WI38 (cell line): ENCODE data around the gene GNRHR.
A peak's percentile ranks its signal among the peaks of the same experiment; 100 is the strongest.

Experiments
- H3K4me3 ChIP-seq: 2 replicates; pipeline ENCODE4 v1.5.1; 2011; ENCODE audit warnings: low read depth, mild to moderate bottlenecking, control low read depth, low read length
- TF ChIP-seq, protein P1 (sequence below): IDR thresholded peaks from 2 replicates; pipeline ENCODE4 v1.5.1; 2012; ENCODE audit warnings: low read depth, mild to moderate bottlenecking, control low read depth, low read length

GNRHR gene

DNA sequence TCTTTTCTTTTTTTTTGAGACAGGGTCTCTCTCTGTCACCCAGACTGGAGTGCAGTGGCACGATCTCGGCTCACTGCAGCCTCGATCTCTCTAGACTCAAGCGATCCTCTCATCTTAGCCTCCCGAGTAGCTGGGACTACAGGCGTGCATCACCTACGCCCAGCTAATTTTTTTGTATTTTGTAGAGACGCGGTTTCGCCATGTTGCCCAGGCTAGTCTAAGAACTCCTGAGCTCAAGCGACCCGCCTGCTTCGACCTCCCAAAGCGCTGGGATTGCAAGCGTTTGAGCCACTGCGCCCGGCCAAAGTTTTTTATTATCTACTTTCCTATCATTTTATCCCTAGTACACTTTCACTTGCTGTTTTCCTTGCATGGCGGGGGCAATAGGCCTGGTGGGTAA lies 54.6 kb downstream of the GNRHR start:
- TF ChIP-seq, protein P1, sequence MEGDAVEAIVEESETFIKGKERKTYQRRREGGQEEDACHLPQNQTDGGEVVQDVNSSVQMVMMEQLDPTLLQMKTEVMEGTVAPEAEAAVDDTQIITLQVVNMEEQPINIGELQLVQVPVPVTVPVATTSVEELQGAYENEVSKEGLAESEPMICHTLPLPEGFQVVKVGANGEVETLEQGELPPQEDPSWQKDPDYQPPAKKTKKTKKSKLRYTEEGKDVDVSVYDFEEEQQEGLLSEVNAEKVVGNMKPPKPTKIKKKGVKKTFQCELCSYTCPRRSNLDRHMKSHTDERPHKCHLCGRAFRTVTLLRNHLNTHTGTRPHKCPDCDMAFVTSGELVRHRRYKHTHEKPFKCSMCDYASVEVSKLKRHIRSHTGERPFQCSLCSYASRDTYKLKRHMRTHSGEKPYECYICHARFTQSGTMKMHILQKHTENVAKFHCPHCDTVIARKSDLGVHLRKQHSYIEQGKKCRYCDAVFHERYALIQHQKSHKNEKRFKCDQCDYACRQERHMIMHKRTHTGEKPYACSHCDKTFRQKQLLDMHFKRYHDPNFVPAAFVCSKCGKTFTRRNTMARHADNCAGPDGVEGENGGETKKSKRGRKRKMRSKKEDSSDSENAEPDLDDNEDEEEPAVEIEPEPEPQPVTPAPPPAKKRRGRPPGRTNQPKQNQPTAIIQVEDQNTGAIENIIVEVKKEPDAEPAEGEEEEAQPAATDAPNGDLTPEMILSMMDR = no peak
- peak overlapping the region; percentile 94 for H3K4me3 ChIP-seq

DNA sequence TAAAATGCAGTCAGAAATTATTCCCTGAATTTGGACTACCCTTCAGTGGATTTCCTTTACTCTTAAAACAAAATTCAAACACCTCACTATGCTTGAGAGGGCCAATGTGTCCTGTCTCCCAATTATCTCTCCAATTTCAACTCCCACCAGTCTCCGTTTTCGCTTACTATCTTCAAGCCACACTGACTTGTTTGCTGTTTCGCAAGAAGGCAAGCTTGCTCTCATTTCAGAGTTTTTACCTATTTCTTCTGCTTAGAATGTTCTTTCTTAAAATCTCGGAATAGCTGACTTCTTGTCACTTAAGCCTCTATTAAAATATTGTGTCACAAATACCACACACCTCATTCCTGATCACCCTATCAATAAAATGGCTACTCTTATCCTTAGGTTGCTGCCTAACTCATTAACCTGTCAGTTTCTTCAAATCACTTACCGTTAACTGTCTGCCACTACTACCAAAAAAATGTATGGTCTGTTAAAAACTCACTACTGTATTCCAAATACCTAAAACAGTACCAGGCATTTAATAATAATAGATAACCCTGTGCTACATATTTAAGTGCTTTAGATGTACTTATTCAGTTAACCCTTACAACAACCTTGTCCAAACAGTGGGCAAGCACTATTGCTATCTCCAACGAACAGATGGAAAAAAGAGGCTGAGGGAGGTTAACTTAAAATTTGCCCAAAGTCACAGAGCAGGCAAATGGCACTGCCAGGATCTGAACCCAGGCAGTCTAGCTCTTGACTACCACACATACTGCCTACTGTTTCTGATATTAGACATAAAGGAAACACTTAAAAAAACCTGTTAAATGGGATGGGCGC lies 56.1 kb downstream of the GNRHR start:
- H3K4me3 ChIP-seq = no peak overlapping the region
- TF ChIP-seq, protein P1 = no peak

GRCh38 chr4:67696061-67696460 lies 58.1 kb downstream of the GNRHR start:
- TF ChIP-seq, protein P1 = no peak
- H3K4me3 ChIP-seq = no peak overlapping the region

DNA sequence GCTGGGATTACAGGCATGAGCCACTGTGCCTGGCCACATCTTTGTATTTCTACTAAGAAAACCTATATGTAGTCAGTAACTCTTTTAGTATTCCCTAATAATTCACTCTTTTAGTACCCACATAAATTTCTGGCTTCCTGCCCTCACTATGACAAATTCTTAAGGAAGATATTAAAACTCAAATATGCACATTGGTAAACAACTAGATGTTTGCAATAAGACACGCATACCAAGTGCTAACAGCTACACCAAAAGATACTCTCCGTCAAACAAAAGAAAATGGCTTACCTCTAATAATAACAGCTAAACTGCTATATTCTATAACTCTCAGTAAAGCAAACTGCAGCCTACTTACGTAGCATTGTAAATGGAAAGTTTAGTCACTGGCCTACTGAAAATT lies 59.5 kb downstream of the GNRHR start:
- H3K4me3 ChIP-seq = no peak overlapping the region
- TF ChIP-seq, protein P1 = no peak

- no peak overlapping the region for H3K4me3 ChIP-seq
- TF ChIP-seq, protein P1 = no peak
Observed at GRCh38 chr4:67691328-67691727, 62.9 kb downstream of the GNRHR start.
